ENCODE measurements around the gene ZNF550. TPM values are rescaled to one million over a fixed set of nuclear protein-coding genes. Genes with fewer than 3 reads are reported as not detected.
"Not testable (repeated sequence)": the region's sequence is repeated elsewhere in the genome, so short reads cannot be mapped to it uniquely, and the experiment has no call there.

Gene ZNF550
- total and polyA plus RNA-seq, 7 experiments from 2014 or later = 8.6 to 56.2 (median 17.7) TPM

- H3K4me3 ChIP-seq (ENCODE audit: low read length); DNase-seq; H3K27me3 ChIP-seq (ENCODE audit: control insufficient read depth in 2 of 2, insufficient read depth in 2 of 2, low read length in 2 of 2); H3K4me1 ChIP-seq (ENCODE audit: control insufficient read depth in 2 of 2, insufficient read depth in 2 of 2, low read length in 2 of 2); ATAC-seq; H3K27me3 Mint-ChIP-seq; CTCF ChIA-PET; H3K27ac ChIP-seq (ENCODE audit: low read depth, low read length): not testable (repeated sequence)
- H3K9me3 Mint-ChIP-seq = peaks cover 18 to 91% (median 56%) of the 10 kb centered on the region in 11 donors
- POLR2A ChIA-PET = interaction anchor here (0.7 to 1.1 kb wide), 3 partner anchors 11 to 80 kb away, joined by 3 to 9 read pairs (median 3); partner anchors contain the start of genes ZNF416 and ZNF419
- peaks cover 34 to 60% (median 57%) of the 10 kb centered on the region in 5 donors for H3K36me3 Mint-ChIP-seq
- intact Hi-C loops (cut with micrococcal nuclease) = loop anchor here (1.0 to 10.0 kb wide), 13 partner anchors 12 to 1105 kb away; partner anchors contain the start of genes ZNF211 (in 2 of the 2), ZNF419 (in 2 of the 2), ZNF549 (in 2 of the 2) and ZNF749 (in 2 of the 2)
- H3K4me1 Mint-ChIP-seq = peaks cover 21 to 36% (median 32%) of the 10 kb centered on the region in 7 donors
- peaks cover 0 to 28% (median 7%) of the 10 kb centered on the region in 3 experiments for H3K36me3 ChIP-seq (ENCODE audit: control insufficient read depth in 2 of 3, insufficient read depth in 3 of 3, low read length in 3 of 3)
- peak overlapping the region; percentile 68 to 89 (median 78) for H3K4me3 Mint-ChIP-seq
- H3K9me3 ChIP-seq (ENCODE audit: control insufficient read depth in 2 of 3, low read length in 3 of 3) = peaks cover 0 to 50% (median 22%) of the 10 kb centered on the region in 3 experiments
- peak overlapping the region; percentile 78 to 96 (median 86) for H3K27ac Mint-ChIP-seq
Measured at GRCh38 chr19:57499332-57499679, 60.4 kb downstream of the ZNF550 start.

GRCh38 chr19:57488299-57488644 lies 71.4 kb downstream of the ZNF550 start:
- intact Hi-C loops (cut with micrococcal nuclease) = loop anchor here (5.0 to 10.0 kb wide), 3 partner anchors 144 to 897 kb away; partner anchors contain the start of genes RPS5 (in 1 of the 2), ZNF211 (in 1 of the 2), ZNF329 (in 1 of the 2) and ZNF837 (in 1 of the 2)
- peaks cover 0 to 15% (median 12%) of the 10 kb centered on the region in 3 experiments for H3K9me3 ChIP-seq (ENCODE audit: control insufficient read depth in 2 of 3, low read length in 3 of 3)
- H3K9me3 Mint-ChIP-seq = peaks cover 25 to 75% (median 49%) of the 10 kb centered on the region in 11 donors
- H3K27ac ChIP-seq (ENCODE audit: low read depth, low read length); CTCF ChIA-PET; DNase-seq; ATAC-seq; H3K4me1 ChIP-seq (ENCODE audit: control insufficient read depth in 2 of 2, insufficient read depth in 2 of 2, low read length in 2 of 2); H3K27me3 Mint-ChIP-seq; H3K27me3 ChIP-seq (ENCODE audit: control insufficient read depth in 2 of 2, insufficient read depth in 2 of 2, low read length in 2 of 2): not testable (repeated sequence)
- peaks cover 10 to 19% (median 16%) of the 10 kb centered on the region in 7 donors for H3K4me1 Mint-ChIP-seq
- peak overlapping the region; percentile 38 for H3K4me3 ChIP-seq (ENCODE audit: low read length)
- H3K36me3 Mint-ChIP-seq = peaks cover 33 to 54% (median 52%) of the 10 kb centered on the region in 5 donors
- peak overlapping the region; percentile 60 to 92 (median 76) for H3K4me3 Mint-ChIP-seq
- POLR2A ChIA-PET = interaction anchor here (1.5 kb wide), 2 partner anchors 11 to 514 kb away, joined by 3 to 9 read pairs; partner anchors contain the start of genes ZNF606 and ZNF773
- H3K27ac Mint-ChIP-seq = peak overlapping the region in 7 of 9 donors; percentile 1 to 80 (median 63)
- H3K36me3 ChIP-seq (ENCODE audit: control insufficient read depth in 2 of 3, insufficient read depth in 3 of 3, low read length in 3 of 3) = peaks cover 7 to 33% (median 11%) of the 10 kb centered on the region in 3 experiments

GRCh38 chr19:57487477-57488298 lies 72.0 kb downstream of the ZNF550 start, which contains the start of gene ZNF419:
TSS of gene ZNF419 (plus strand) at chr19:57487750. CDS start at chr19:57487951, 201 bp downstream.
- POLR2A ChIA-PET = interaction anchor here (1.5 kb wide), 2 partner anchors 12 to 515 kb away, joined by 3 to 9 read pairs; partner anchors contain the start of genes ZNF606 and ZNF773
- peak; percentile 82 to 94 (median 91) for DNase-seq
- H3K27ac Mint-ChIP-seq = peak within 1 kb of the TSS; percentile 50 to 92 (median 74)

More at GRCh38 chr19:57487477-57488298, 72.0 kb downstream of the ZNF550 start, which contains the start of gene ZNF419:
- Mint-ChIP-seq H3K9me3 (peaks cover 21 to 69% (median 45%) of the 10 kb centered on the region in 11 donors), H3K36me3 (peaks cover 27 to 48% (median 46%) of the 10 kb centered on the region in 5 donors), H3K4me1 (peaks cover 10 to 19% (median 16%) of the 10 kb centered on the region in 7 donors), H3K4me3 (peak within 1 kb of the TSS; percentile 60 to 92 (median 77))
- Histone ChIP-seq H3K27ac (ENCODE audit: low read depth, low read length) (peak within 1 kb of the TSS; percentile 82), H3K36me3 (ENCODE audit: control insufficient read depth in 2 of 3, insufficient read depth in 3 of 3, low read length in 3 of 3) (peaks cover 6 to 27% (median 7%) of the 10 kb centered on the region in 3 experiments), H3K9me3 (ENCODE audit: control insufficient read depth in 2 of 3, low read length in 3 of 3) (peaks cover 0 to 13% (median 6%) of the 10 kb centered on the region in 3 experiments), H3K4me3 (ENCODE audit: low read length) (peak within 1 kb of the TSS; percentile 89)
- ATAC-seq = peak; percentile 98
- H3K27me3 Mint-ChIP-seq; H3K27me3 ChIP-seq (ENCODE audit: control insufficient read depth in 2 of 2, insufficient read depth in 2 of 2, low read length in 2 of 2); CTCF ChIA-PET; H3K4me1 ChIP-seq (ENCODE audit: control insufficient read depth in 2 of 2, insufficient read depth in 2 of 2, low read length in 2 of 2): not testable (repeated sequence)
- intact Hi-C loops (cut with micrococcal nuclease) = loop anchor here (1.0 to 10.0 kb wide), 14 partner anchors 10 to 897 kb away; partner anchors contain the start of genes ZNF548 (in 2 of the 2), ZNF549 (in 2 of the 2), ZNF550 (in 2 of the 2) and ZNF749 (in 2 of the 2)

Other genes starting within 250 kb of the ZNF550 start
- gene ZNF543, start 239.4 kb downstream of the ZNF550 start, total RNA-seq = 1 to 10 TPM; 3.6 to 9.0 (median 8.0) TPM
- 1 to 10 TPM; 2.6 to 7.8 TPM for gene ZNF543, start 239.4 kb downstream of the ZNF550 start, polyA plus RNA-seq
- 10 to 100 TPM in 2 of 5 experiments, 1 to 10 TPM in 3; 6.0 to 12.5 (median 9.0) TPM for gene ZNF304, start 208.6 kb downstream of the ZNF550 start, total RNA-seq
- 1 to 10 TPM; 3.3 to 4.4 TPM for gene ZNF304, start 208.6 kb downstream of the ZNF550 start, polyA plus RNA-seq
- 10 to 100 TPM in 2 of 5 experiments, 1 to 10 TPM in 3; 7.7 to 11.8 (median 9.0) TPM for gene TRAPPC2B, start 196.3 kb downstream of the ZNF550 start, total RNA-seq
- gene TRAPPC2B, start 196.3 kb downstream of the ZNF550 start, polyA plus RNA-seq = 10 to 100 TPM; 17.7 to 18.9 TPM
- 10 to 100 TPM in 1 of 5 experiments, 1 to 10 TPM in 2, under 1 TPM in 2; 0.40 to 10.1 (median 3.6) TPM for gene ZNF547, start 196.3 kb downstream of the ZNF550 start, total RNA-seq
- gene ZNF547, start 196.3 kb downstream of the ZNF550 start, polyA plus RNA-seq = 1 to 10 TPM in 1 of 2 donors, under 1 TPM in 1; 0.50 to 1.7 TPM
- 100 to 1,000 TPM in 2 of 5 experiments, 10 to 100 TPM in 3; 26.4 to 115 (median 66.9) TPM for gene ZNF548, start 170.0 kb downstream of the ZNF550 start, total RNA-seq
- 10 to 100 TPM; 16.2 to 22.0 TPM for gene ZNF548, start 170.0 kb downstream of the ZNF550 start, polyA plus RNA-seq
- 10 to 100 TPM in 3 of 5 experiments, 1 to 10 TPM in 2; 9.3 to 27.8 (median 17.2) TPM for gene ZNF17, start 148.7 kb downstream of the ZNF550 start, total RNA-seq
- gene ZNF17, start 148.7 kb downstream of the ZNF550 start, polyA plus RNA-seq = 10 to 100 TPM in 1 of 2 donors, 1 to 10 TPM in 1; 6.9 to 11.1 TPM
- 10 to 100 TPM in 4 of 5 experiments, 1 to 10 TPM in 1; 8.9 to 17.9 (median 13.2) TPM for gene ZNF749, start 124.5 kb downstream of the ZNF550 start, total RNA-seq
- 10 to 100 TPM; 11.5 to 14.4 TPM for gene ZNF749, start 124.5 kb downstream of the ZNF550 start, polyA plus RNA-seq
- gene VN1R1, start 102.7 kb downstream of the ZNF550 start, total RNA-seq = under 1 TPM; 0.15 to 0.78 (median 0.37) TPM
- gene VN1R1, start 102.7 kb downstream of the ZNF550 start, polyA plus RNA-seq = under 1 TPM; 0.13 to 0.17 TPM
- 10 to 100 TPM in 2 of 5 experiments, 1 to 10 TPM in 3; 1.5 to 20.5 (median 4.3) TPM for gene ZNF772, start 82.3 kb downstream of the ZNF550 start, total RNA-seq
- gene ZNF772, start 82.3 kb downstream of the ZNF550 start, polyA plus RNA-seq = 1 to 10 TPM; 5.2 to 5.4 TPM
- gene ZNF419, start 72.1 kb downstream of the ZNF550 start, total RNA-seq = 10 to 100 TPM in 3 of 5 experiments, 1 to 10 TPM in 2; 7.1 to 27.6 (median 12.2) TPM
- 10 to 100 TPM in 1 of 2 donors, 1 to 10 TPM in 1; 7.0 to 11.7 TPM for gene ZNF419, start 72.1 kb downstream of the ZNF550 start, polyA plus RNA-seq
- gene ZNF773, start 59.9 kb downstream of the ZNF550 start, total RNA-seq = 10 to 100 TPM in 3 of 5 experiments, 1 to 10 TPM in 2; 5.8 to 32.7 (median 14.4) TPM
- gene ZNF773, start 59.9 kb downstream of the ZNF550 start, polyA plus RNA-seq = 10 to 100 TPM in 1 of 2 donors, 1 to 10 TPM in 1; 9.7 to 18.9 TPM
- gene ZNF549, start 32.5 kb downstream of the ZNF550 start, total RNA-seq = 10 to 100 TPM in 3 of 5 experiments, 1 to 10 TPM in 2; 6.9 to 24.8 (median 11.3) TPM
- gene ZNF549, start 32.5 kb downstream of the ZNF550 start, polyA plus RNA-seq = 10 to 100 TPM in 1 of 2 donors, 1 to 10 TPM in 1; 6.1 to 11.4 TPM
- 10 to 100 TPM in 2 of 5 experiments, 1 to 10 TPM in 3; 4.4 to 13.8 (median 5.7) TPM for gene ZNF416, start 19.0 kb upstream of the ZNF550 start, total RNA-seq
- gene ZNF416, start 19.0 kb upstream of the ZNF550 start, polyA plus RNA-seq = 10 to 100 TPM in 1 of 2 donors, 1 to 10 TPM in 1; 4.9 to 10.4 TPM
- gene ZIK1, start 24.3 kb upstream of the ZNF550 start, total RNA-seq = 10 to 100 TPM in 2 of 5 experiments, 1 to 10 TPM in 3; 4.8 to 14.1 (median 7.0) TPM
- 10 to 100 TPM in 1 of 2 donors, 1 to 10 TPM in 1; 8.7 to 13.7 TPM for gene ZIK1, start 24.3 kb upstream of the ZNF550 start, polyA plus RNA-seq
- 10 to 100 TPM in 1 of 5 experiments, 1 to 10 TPM in 4; 2.0 to 10.9 (median 6.2) TPM for gene ZNF530, start 40.0 kb upstream of the ZNF550 start, total RNA-seq
- 1 to 10 TPM; 7.1 to 9.3 TPM for gene ZNF530, start 40.0 kb upstream of the ZNF550 start, polyA plus RNA-seq
- 10 to 100 TPM; 14.6 to 33.9 (median 25.7) TPM for gene ZNF134, start 54.4 kb upstream of the ZNF550 start, total RNA-seq
- gene ZNF134, start 54.4 kb upstream of the ZNF550 start, polyA plus RNA-seq = 10 to 100 TPM in 1 of 2 donors, 1 to 10 TPM in 1; 8.0 to 16.7 TPM
- 10 to 100 TPM; 18.0 to 56.7 (median 33.7) TPM for gene ZNF211, start 73.3 kb upstream of the ZNF550 start, total RNA-seq
- gene ZNF211, start 73.3 kb upstream of the ZNF550 start, polyA plus RNA-seq = 10 to 100 TPM; 15.1 to 27.9 TPM
- gene ZSCAN4, start 109.1 kb upstream of the ZNF550 start, total RNA-seq = not detected
- gene ZSCAN4, start 109.1 kb upstream of the ZNF550 start, polyA plus RNA-seq = not detected
- 10 to 100 TPM in 4 of 5 experiments, 1 to 10 TPM in 1; 9.4 to 22.5 (median 20.5) TPM for gene ZNF551, start 122.1 kb upstream of the ZNF550 start, total RNA-seq
- gene ZNF551, start 122.1 kb upstream of the ZNF550 start, polyA plus RNA-seq = 10 to 100 TPM; 11.4 to 12.2 TPM
- gene ZNF154, start 149.3 kb upstream of the ZNF550 start, total RNA-seq = 10 to 100 TPM in 1 of 5 experiments, 1 to 10 TPM in 4; 2.4 to 18.5 (median 6.9) TPM
- 1 to 10 TPM in 1 of 2 donors, under 1 TPM in 1; 0.78 to 3.4 TPM for gene ZNF154, start 149.3 kb upstream of the ZNF550 start, polyA plus RNA-seq
- 10 to 100 TPM; 11.0 to 37.6 (median 14.6) TPM for gene ZNF671, start 167.8 kb upstream of the ZNF550 start, total RNA-seq
- 10 to 100 TPM; 26.3 to 36.3 TPM for gene ZNF671, start 167.8 kb upstream of the ZNF550 start, polyA plus RNA-seq
- gene ZNF776, start 187.0 kb upstream of the ZNF550 start, total RNA-seq = 10 to 100 TPM; 18.9 to 52.3 (median 21.8) TPM
- gene ZNF776, start 187.0 kb upstream of the ZNF550 start, polyA plus RNA-seq = 10 to 100 TPM in 1 of 2 donors, 1 to 10 TPM in 1; 6.5 to 11.1 TPM
- 10 to 100 TPM; 16.4 to 47.5 (median 42.6) TPM for gene ZNF586, start 209.8 kb upstream of the ZNF550 start, total RNA-seq
- gene ZNF586, start 209.8 kb upstream of the ZNF550 start, polyA plus RNA-seq = 10 to 100 TPM; 25.5 to 31.8 TPM

Measured in naive thymus-derived CD4-positive, alpha-beta T cell (primary cell).